ENCODE data around the gene EIF2A.
"Not testable (repeated sequence)": the region's sequence is repeated elsewhere in the genome, so short reads cannot be mapped to it uniquely, and the experiment has no call there.

EIF2A gene

GRCh38 chr3:150600647-150601530 lies 54.3 kb downstream of the EIF2A start:
- not testable (repeated sequence) for DNase-seq (ENCODE audit: low read depth in 3 of 3)

GRCh38 chr3:150602426-150603152 lies 56.0 kb downstream of the EIF2A start:
- no peak for DNase-seq (ENCODE audit: low read depth in 3 of 3)

GRCh38 chr3:150603153-150603979 lies 56.8 kb downstream of the EIF2A start, which contains the start of gene SELENOT:
Gene SELENOT, plus strand, starts transcription at chr3:150603321. Its CDS starts 42 bp downstream, at chr3:150603363.
- DNase-seq (ENCODE audit: low read depth in 3 of 3): peak; percentile 86 to 87 (median 87)

- no peak for DNase-seq (ENCODE audit: low read depth in 3 of 3)
Measured at GRCh38 chr3:150603980-150604319, 57.4 kb downstream of the EIF2A start.

GRCh38 chr3:150605998-150606641 lies 59.5 kb downstream of the EIF2A start:
- no peak for DNase-seq (ENCODE audit: low read depth in 3 of 3)

GRCh38 chr3:150607267-150608065 lies 60.9 kb downstream of the EIF2A start:
- no peak for DNase-seq (ENCODE audit: low read depth in 3 of 3)

GRCh38 chr3:150609988-150610387 lies 63.4 kb downstream of the EIF2A start:
- DNase-seq (ENCODE audit: low read depth in 3 of 3): no peak

- no peak for DNase-seq (ENCODE audit: low read depth in 3 of 3)
Measured at GRCh38 chr3:150610785-150611184, 64.2 kb downstream of the EIF2A start.

- DNase-seq (ENCODE audit: low read depth in 3 of 3): no peak
Measured at GRCh38 chr3:150611666-150612065, 65.1 kb downstream of the EIF2A start.

GRCh38 chr3:150612494-150612893 lies 65.9 kb downstream of the EIF2A start:
- no peak for DNase-seq (ENCODE audit: low read depth in 3 of 3)

GRCh38 chr3:150613034-150613433 lies 66.4 kb downstream of the EIF2A start:
- no peak for DNase-seq (ENCODE audit: low read depth in 3 of 3)

- DNase-seq (ENCODE audit: low read depth in 3 of 3): no peak
Measured at GRCh38 chr3:150613709-150614480, 67.3 kb downstream of the EIF2A start.

- no peak for DNase-seq (ENCODE audit: low read depth in 3 of 3)
Measured at GRCh38 chr3:150620002-150620689, 73.6 kb downstream of the EIF2A start.

GRCh38 chr3:150622955-150623354 lies 76.4 kb downstream of the EIF2A start:
- not testable (repeated sequence) for DNase-seq (ENCODE audit: low read depth in 3 of 3)

GRCh38 chr3:150623945-150624344 lies 77.4 kb downstream of the EIF2A start:
- DNase-seq (ENCODE audit: low read depth in 3 of 3): no peak

- DNase-seq (ENCODE audit: low read depth in 3 of 3): no peak
Measured at GRCh38 chr3:150626148-150626930, 79.8 kb downstream of the EIF2A start.

- DNase-seq (ENCODE audit: low read depth in 3 of 3): no peak
Measured at GRCh38 chr3:150627557-150627956, 81.0 kb downstream of the EIF2A start.

GRCh38 chr3:150631515-150632221 lies 85.1 kb downstream of the EIF2A start:
- no peak for DNase-seq (ENCODE audit: low read depth in 3 of 3)

Data from stimulated activated CD4-positive, alpha-beta T cell treated with anti-CD3 and anti-CD28 coated beads, TNF-alpha, amount 100 ng/mL, for 24 hours (primary cell).